Activated CD4-positive, CD25-positive, alpha-beta regulatory T cell (primary cell): Measurements from ENCODE around the gene HDLBP.

ENCODE experiments used
- DNase-seq, 4 experiments: peaks; one replicate each; lab custom pipeline; 2025; lab: John Stamatoyannopoulos, UW

Gene HDLBP

GRCh38 chr2:241255542-241256167 lies 59.8 kb downstream of the HDLBP start:
- DNase-seq: no peak

- DNase-seq: no peak
These were observed 60.5 kb downstream of the HDLBP start for GRCh38 chr2:241254904-241255351.

- no peak for DNase-seq
These were observed 62.5 kb downstream of the HDLBP start for GRCh38 chr2:241252778-241253475.

- DNase-seq: no peak
These were observed 65.8 kb downstream of the HDLBP start for GRCh38 chr2:241249654-241250053.

- DNase-seq: no peak
These were observed 66.6 kb downstream of the HDLBP start for GRCh38 chr2:241248897-241249296.

- no peak for DNase-seq
These were observed 67.2 kb downstream of the HDLBP start for GRCh38 chr2:241248289-241248688.

- no peak for DNase-seq
These were observed 71.1 kb downstream of the HDLBP start for GRCh38 chr2:241244368-241244767.

- no peak for DNase-seq
These were observed 73.2 kb downstream of the HDLBP start for GRCh38 chr2:241242306-241242705.

- no peak for DNase-seq
These were observed 73.8 kb downstream of the HDLBP start for GRCh38 chr2:241241669-241242068.

GRCh38 chr2:241240320-241241004 lies 75.0 kb downstream of the HDLBP start:
- DNase-seq: no peak

- DNase-seq: no peak
These were observed 75.8 kb downstream of the HDLBP start for GRCh38 chr2:241239552-241240202.

GRCh38 chr2:241238693-241239198 lies 76.7 kb downstream of the HDLBP start:
- DNase-seq: no peak

- DNase-seq: no peak
These were observed 77.5 kb downstream of the HDLBP start for GRCh38 chr2:241237949-241238371.

- no peak for DNase-seq
These were observed 78.4 kb downstream of the HDLBP start for GRCh38 chr2:241237047-241237446.

GRCh38 chr2:241235859-241236593 lies 79.4 kb downstream of the HDLBP start:
- DNase-seq: no peak

- DNase-seq: no peak
These were observed 80.3 kb downstream of the HDLBP start for GRCh38 chr2:241234962-241235740.

GRCh38 chr2:241234066-241234790 lies 81.2 kb downstream of the HDLBP start:
- DNase-seq: no peak

- DNase-seq: no peak
These were observed 82.5 kb downstream of the HDLBP start for GRCh38 chr2:241232736-241233575.

GRCh38 chr2:241230435-241230834 lies 85.0 kb downstream of the HDLBP start:
- no peak for DNase-seq
